Measurements from ENCODE around the gene OTUD7B.
A peak's percentile ranks its signal among the peaks of the same experiment; 100 is the strongest.
"Not testable (repeated sequence)": the region's sequence is repeated elsewhere in the genome, so short reads cannot be mapped to it uniquely, and the experiment has no call there.

Gene OTUD7B

DNA sequence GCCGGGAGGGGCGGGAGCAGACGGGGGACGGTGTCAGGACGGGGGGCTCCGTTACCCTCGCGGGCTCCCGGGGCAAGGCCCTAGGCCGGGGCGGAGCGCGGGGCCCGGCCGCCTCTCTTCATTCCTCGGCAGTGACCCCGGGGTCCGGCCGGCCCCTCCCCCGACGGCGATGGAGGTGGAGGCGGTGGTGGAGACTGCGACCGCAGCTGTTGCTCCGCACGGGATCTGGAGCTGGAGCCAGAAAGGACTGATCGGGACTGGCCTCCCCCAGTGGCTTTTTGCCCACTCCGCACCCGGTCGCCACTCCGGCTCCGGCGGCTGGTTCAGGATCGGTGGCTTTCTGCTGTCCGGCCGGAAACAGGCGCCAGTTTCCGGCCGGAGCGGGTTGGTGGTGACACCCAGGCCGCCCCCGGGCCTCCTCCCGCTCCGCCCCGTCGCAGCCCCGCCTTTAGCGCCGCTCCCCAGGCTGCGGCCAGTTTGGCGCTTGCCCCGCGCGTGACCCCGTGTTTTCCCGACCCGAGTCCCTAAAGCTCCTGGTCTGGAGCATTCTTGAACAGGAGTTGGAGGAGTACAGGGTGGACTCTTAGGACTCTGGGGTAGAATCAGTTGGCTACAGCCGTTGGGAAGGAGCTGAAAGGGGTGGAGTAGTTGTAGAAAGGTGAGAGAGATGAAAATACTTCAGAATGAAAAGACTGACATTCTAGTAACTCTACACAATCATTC is at the start of gene OTUD7B:
Gene OTUD7B (minus strand): TSS at position 334 of the 723 bp plus-strand sequence. CDS start 33,216 bp downstream, outside the sequence.
- H3K4me3 ChIP-seq (ENCODE audit: low read depth, low read length) = peak within 1 kb of the TSS; percentile 97
- TF ChIP-seq, protein P1, sequence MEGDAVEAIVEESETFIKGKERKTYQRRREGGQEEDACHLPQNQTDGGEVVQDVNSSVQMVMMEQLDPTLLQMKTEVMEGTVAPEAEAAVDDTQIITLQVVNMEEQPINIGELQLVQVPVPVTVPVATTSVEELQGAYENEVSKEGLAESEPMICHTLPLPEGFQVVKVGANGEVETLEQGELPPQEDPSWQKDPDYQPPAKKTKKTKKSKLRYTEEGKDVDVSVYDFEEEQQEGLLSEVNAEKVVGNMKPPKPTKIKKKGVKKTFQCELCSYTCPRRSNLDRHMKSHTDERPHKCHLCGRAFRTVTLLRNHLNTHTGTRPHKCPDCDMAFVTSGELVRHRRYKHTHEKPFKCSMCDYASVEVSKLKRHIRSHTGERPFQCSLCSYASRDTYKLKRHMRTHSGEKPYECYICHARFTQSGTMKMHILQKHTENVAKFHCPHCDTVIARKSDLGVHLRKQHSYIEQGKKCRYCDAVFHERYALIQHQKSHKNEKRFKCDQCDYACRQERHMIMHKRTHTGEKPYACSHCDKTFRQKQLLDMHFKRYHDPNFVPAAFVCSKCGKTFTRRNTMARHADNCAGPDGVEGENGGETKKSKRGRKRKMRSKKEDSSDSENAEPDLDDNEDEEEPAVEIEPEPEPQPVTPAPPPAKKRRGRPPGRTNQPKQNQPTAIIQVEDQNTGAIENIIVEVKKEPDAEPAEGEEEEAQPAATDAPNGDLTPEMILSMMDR (IDR thresholded peaks at IDR 0.05; ENCODE audit: borderline replicate concordance, insufficient read depth, low read depth, low read length) = no peak

DNA sequence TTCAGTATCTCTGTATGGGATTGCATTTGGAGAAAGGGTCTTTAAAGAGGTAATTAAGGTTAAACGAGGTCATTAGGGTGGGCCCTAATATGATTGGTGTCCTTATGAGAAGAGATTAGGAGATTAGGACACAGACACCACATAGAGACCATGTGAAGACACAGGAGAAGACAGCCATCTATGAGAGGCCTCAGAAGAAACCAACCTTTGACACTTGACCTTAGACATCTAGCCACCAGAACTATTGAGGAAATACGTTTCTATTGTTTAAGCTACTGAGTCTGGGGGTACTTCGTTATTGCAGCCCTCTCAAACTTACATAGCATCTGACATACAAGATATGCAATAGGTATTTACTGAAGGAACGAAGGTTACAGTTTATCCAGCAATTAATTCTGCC is 49.7 kb upstream of the OTUD7B start:
- TF ChIP-seq, protein P1 (IDR thresholded peaks at IDR 0.05; ENCODE audit: borderline replicate concordance, insufficient read depth, low read depth, low read length) = no peak
- H3K4me3 ChIP-seq (ENCODE audit: low read depth, low read length) = no peak overlapping the region

DNA sequence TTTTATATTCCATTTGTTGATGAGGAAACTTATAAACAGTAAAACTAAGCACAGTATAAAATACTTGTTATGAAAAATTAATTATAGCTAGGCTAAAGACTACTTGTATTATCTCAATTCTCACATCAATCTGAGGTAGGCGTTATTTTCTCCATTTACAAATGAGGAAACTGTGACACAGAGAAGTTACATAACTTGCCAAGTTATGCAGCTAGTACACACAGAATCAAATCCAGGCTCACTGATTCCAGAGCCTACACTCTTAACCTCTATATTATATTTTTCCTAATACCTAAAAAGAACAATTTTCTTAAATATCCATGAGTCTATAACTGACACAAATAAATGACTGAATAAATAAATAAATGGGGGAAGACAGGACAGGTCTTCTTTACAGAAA is 45.9 kb upstream of the OTUD7B start:
- TF ChIP-seq, protein P1 (IDR thresholded peaks at IDR 0.05; ENCODE audit: borderline replicate concordance, insufficient read depth, low read depth, low read length) = no peak
- H3K4me3 ChIP-seq (ENCODE audit: low read depth, low read length) = no peak overlapping the region

DNA sequence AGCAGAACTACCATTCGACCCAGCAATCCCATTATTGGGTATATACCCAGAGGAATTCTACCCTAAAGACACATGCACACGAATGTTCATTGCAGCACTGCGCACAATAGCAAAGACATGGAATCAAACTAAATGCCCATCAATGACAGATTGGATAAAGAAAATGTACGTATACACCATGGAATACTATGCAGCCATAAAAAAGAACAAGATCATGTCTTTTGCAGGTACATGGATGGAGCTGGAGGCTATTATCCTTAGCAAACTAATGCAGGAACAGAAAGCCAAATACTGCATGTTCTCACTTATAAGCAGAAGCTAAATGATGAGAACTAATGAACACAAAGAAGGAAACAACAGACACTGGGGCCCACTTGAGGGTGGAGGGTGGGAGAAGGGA is 45.0 kb upstream of the OTUD7B start:
- not testable (repeated sequence) for H3K4me3 ChIP-seq (ENCODE audit: low read depth, low read length)

DNA sequence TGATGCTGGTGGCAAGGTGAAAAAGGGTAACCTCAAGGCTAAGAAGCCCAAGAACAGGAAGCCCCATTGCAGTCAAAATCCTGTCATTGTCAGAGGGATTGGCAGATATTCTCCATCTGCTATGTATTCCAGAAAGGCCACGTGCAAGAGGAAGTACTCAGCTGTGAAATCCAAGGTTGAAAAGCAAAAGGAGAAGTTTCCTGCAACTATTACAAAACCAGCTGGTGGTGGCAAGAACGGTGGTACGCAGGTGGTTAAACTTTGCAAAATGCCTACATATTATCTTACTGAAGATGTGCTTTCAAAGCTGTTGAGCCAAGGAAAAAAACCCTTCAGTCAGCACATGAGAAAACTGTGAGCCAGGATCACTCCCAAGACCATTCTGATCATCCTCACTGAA is 43.4 kb upstream of the OTUD7B start:
- no peak overlapping the region for H3K4me3 ChIP-seq (ENCODE audit: low read depth, low read length)
- TF ChIP-seq, protein P1 (IDR thresholded peaks at IDR 0.05; ENCODE audit: borderline replicate concordance, insufficient read depth, low read depth, low read length) = no peak

DNA sequence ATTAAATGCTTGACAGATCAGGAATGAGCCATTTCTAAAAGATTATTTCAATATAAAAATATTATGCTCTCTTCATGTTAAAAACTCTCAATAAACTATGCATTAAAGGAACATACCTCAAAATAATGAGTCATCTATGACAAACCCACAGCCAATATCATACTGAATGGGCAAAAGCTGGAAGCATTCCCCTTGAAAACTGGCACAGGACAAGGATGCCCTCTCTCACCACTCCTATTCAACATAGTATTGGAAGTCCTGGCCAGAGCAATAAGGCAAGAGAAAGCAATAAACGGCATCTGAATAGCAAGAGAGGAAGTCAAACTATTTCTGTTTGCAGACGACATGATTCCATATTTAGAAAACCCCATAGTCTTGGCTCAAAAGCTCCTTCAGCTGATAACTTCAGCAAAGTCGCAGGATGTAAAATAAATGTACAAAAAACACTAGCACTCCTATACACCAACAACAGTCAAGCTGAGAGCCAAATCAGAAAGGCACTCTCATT is 41.4 kb upstream of the OTUD7B start:
- H3K4me3 ChIP-seq (ENCODE audit: low read depth, low read length) = not testable (repeated sequence)

DNA sequence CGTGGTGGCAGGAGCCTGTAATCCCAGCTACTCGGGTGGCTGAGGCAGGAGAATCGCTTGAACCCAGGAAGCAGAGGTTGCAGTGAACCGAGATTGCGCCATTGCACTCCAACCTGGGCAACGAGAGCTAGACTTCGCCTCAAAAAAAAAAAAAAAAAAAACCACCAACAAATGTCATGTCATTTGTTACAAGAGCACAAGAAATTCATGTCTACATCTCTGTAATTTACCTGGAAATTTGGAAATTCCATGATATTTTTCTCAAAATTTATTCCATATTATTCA is 40.5 kb upstream of the OTUD7B start:
- TF ChIP-seq, protein P1 (IDR thresholded peaks at IDR 0.05; ENCODE audit: borderline replicate concordance, insufficient read depth, low read depth, low read length) = no peak
- no peak overlapping the region for H3K4me3 ChIP-seq (ENCODE audit: low read depth, low read length)

DNA sequence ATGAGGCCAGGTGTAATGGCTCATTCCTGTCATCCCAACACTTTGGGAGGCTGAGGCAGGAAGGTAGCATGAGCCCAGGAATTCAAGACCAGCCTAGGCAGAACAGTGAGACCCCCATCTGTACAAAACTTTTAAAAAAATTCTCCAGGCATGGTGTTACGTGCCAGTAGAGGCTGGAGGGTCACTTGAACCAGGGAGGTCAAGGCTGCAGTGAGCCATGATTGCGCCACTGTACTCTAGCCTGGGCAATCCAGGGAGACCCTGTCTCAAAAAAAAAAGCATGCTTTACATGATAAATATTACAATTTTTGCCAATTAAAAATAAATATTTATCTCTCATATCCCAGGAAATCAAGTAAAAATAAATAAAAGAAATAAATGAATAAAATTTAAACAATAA is 39.4 kb upstream of the OTUD7B start:
- TF ChIP-seq, protein P1 (IDR thresholded peaks at IDR 0.05; ENCODE audit: borderline replicate concordance, insufficient read depth, low read depth, low read length) = no peak
- no peak overlapping the region for H3K4me3 ChIP-seq (ENCODE audit: low read depth, low read length)
